Erythroblast (primary cell): Measurements from ENCODE around the gene BRD1.

Experiments
- GATA1 ChIP-seq: IDR thresholded peaks from 2 replicates; pipeline ENCODE4 v1.6.1; 2011; ENCODE audit warnings: low read depth, mild to moderate bottlenecking, control low read depth, low read length, moderate library complexity
- POLR2A ChIP-seq: IDR thresholded peaks from 2 replicates; pipeline ENCODE4 v1.6.1; 2011; ENCODE audit warnings: mild to moderate bottlenecking, low read length

GRCh38 chr22:49872347-49872746 is 44.7 kb upstream of the BRD1 start:
- TF ChIP-seq POLR2A (no peak), GATA1 (no peak)
